DMS53 (cell line): ENCODE results near the gene TRIM65.
"Not testable (repeated sequence)": the region's sequence is repeated elsewhere in the genome, so short reads cannot be mapped to it uniquely, and the experiment has no call there.

Source experiments
- DNase-seq: peaks from one replicate; lab custom pipeline; 2025; lab: John Stamatoyannopoulos, UW

TRIM65 gene

GRCh38 chr17:75851693-75851991, 45.1 kb downstream of the TRIM65 start:
- DNase-seq: not testable (repeated sequence)

- DNase-seq: no peak
These were observed 45.6 kb downstream of the TRIM65 start for GRCh38 chr17:75850928-75851692.

- DNase-seq: no peak
These were observed 47.0 kb downstream of the TRIM65 start for GRCh38 chr17:75849724-75850123.

GRCh38 chr17:75849279-75849646, 47.5 kb downstream of the TRIM65 start:
- DNase-seq: no peak

GRCh38 chr17:75848523-75849278, 48.0 kb downstream of the TRIM65 start:
- peak; percentile 96 for DNase-seq

GRCh38 chr17:75847614-75848522, 48.9 kb downstream of the TRIM65 start:
- peak; percentile 96 for DNase-seq

- DNase-seq: peak; percentile 92
These were observed 49.8 kb downstream of the TRIM65 start for GRCh38 chr17:75846692-75847613.

GRCh38 chr17:75845933-75846691, 50.6 kb downstream of the TRIM65 start:
- DNase-seq: peak; percentile 69

GRCh38 chr17:75845058-75845711, 51.6 kb downstream of the TRIM65 start:
- DNase-seq: peak; percentile 86

- no peak for DNase-seq
These were observed 52.2 kb downstream of the TRIM65 start for GRCh38 chr17:75844530-75845057.

GRCh38 chr17:75843577-75844529, 52.9 kb downstream of the TRIM65 start, which contains the start of gene UNC13D:
TSS of gene UNC13D (minus strand) at chr17:75844404. CDS start at chr17:75844337, 67 bp downstream.
- DNase-seq: no peak

GRCh38 chr17:75842963-75843576, 53.7 kb downstream of the TRIM65 start:
- DNase-seq: no peak

- DNase-seq: no peak
These were observed 54.3 kb downstream of the TRIM65 start for GRCh38 chr17:75842411-75842810.

- no peak for DNase-seq
These were observed 56.0 kb downstream of the TRIM65 start for GRCh38 chr17:75840799-75841164.

GRCh38 chr17:75839942-75840798, 56.6 kb downstream of the TRIM65 start:
- no peak for DNase-seq
